ENCODE data around the gene C1orf35. TPM values are rescaled to one million over a fixed set of nuclear protein-coding genes. Genes with fewer than 3 reads are reported as not detected.
A peak's percentile ranks its signal among the peaks of the same experiment; 100 is the strongest.

Gene C1orf35
- total RNA-seq, 1 donor = 5.4 TPM

DNA sequence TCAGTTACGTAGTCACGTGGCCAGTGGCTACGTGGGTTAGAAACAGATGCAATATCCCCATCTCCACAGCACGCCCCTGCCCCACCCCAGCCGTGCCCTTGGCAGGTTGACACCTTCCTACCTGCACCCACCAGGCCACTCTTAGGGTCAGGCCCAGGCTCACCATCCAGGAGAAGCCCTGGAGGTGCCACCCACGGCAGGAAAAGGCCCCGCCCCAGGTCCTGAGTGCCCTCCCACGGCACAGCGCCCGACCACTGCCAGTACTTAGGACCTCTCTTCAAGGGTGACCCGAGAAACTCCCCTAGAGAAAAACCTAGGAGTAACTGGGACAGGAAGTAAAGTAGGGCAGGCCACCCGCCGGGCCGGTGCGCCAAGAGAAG lies 1.5 kb downstream of the C1orf35 start:
- Histone ChIP-seq H3K4me2 (ENCODE audit: insufficient read depth, low read length) (peak overlapping the region; percentile 89), H3K27me3 (ENCODE audit: insufficient read depth, low read length) (no peaks in the 10 kb centered on the region), H3K36me3 (ENCODE audit: insufficient read depth, low read length) (peaks cover 49% of the 10 kb centered on the region), H3K27ac (ENCODE audit: low read depth, low read length) (peak overlapping the region; percentile 12), H2AFZ (ENCODE audit: low read length) (no peak overlapping the region), H3K9me3 (ENCODE audit: low read depth, low read length) (no peaks in the 10 kb centered on the region), H3K4me1 (ENCODE audit: insufficient read depth, low read length) (peaks cover 10% of the 10 kb centered on the region), H3K79me2 (ENCODE audit: insufficient read depth, low read length) (peaks cover 63% of the 10 kb centered on the region), H4K20me1 (ENCODE audit: insufficient read depth, low read length) (peaks cover 47% of the 10 kb centered on the region), H3K4me3 (ENCODE audit: insufficient read depth, low read length) (peak overlapping the region; percentile 96)
- TF ChIP-seq, protein P1, sequence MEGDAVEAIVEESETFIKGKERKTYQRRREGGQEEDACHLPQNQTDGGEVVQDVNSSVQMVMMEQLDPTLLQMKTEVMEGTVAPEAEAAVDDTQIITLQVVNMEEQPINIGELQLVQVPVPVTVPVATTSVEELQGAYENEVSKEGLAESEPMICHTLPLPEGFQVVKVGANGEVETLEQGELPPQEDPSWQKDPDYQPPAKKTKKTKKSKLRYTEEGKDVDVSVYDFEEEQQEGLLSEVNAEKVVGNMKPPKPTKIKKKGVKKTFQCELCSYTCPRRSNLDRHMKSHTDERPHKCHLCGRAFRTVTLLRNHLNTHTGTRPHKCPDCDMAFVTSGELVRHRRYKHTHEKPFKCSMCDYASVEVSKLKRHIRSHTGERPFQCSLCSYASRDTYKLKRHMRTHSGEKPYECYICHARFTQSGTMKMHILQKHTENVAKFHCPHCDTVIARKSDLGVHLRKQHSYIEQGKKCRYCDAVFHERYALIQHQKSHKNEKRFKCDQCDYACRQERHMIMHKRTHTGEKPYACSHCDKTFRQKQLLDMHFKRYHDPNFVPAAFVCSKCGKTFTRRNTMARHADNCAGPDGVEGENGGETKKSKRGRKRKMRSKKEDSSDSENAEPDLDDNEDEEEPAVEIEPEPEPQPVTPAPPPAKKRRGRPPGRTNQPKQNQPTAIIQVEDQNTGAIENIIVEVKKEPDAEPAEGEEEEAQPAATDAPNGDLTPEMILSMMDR (IDR thresholded peaks at IDR 0.05; ENCODE audit: extremely low read depth, low read depth, low read length) = no peak
- peak; percentile 94 for DNase-seq (ENCODE audit: insufficient read length, low spot score, missing footprints)

DNA sequence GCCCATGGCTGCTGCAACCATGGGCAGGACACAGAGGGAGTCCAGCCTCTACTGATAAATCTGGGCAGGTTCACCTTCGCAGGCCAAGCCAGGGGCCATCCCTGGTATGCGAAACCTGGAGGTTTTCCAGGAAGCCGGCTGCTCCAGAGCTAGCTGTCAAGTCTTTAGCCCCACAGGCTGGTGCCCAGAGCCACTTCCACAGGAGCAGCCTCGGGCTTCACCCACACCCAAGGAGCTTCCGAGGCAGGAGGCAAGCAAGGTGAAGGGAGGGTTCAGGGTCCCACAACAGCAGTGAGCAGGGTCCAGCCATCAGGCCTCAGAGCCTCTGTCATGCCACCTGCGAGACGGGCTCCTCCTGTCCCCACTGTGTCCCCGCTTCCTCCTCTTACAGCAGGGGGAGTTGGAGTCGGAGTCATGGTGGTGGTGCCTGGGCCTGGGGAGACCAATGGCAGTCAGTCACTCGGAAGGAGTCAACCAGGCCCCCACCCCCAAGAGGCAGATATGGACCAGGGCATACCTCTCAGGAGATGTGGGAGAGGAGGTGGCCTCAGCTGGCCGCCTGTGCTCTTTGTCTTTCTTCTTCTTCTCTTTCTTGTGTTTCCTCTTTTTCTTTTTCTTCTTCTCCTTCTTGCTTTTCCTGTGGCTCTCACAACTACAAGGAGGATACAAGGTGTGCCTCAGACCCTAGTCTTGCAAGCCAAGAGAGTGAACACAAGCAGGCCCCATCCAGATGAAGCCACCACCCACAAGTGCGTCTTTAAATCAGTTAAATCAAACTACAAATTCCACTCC lies 2.1 kb downstream of the C1orf35 start:
- TF ChIP-seq, protein P1 (IDR thresholded peaks at IDR 0.05; ENCODE audit: extremely low read depth, low read depth, low read length) = no peak
- peaks cover 53% of the 10 kb centered on the region for H4K20me1 ChIP-seq (ENCODE audit: insufficient read depth, low read length)
- H3K27me3 ChIP-seq (ENCODE audit: insufficient read depth, low read length) = no peaks in the 10 kb centered on the region
- DNase-seq (ENCODE audit: insufficient read length, low spot score, missing footprints) = peak; percentile 83
- peaks cover 13% of the 10 kb centered on the region for H3K4me1 ChIP-seq (ENCODE audit: insufficient read depth, low read length)
- peak overlapping the region; percentile 89 for H3K4me2 ChIP-seq (ENCODE audit: insufficient read depth, low read length)
- peaks cover 49% of the 10 kb centered on the region for H3K36me3 ChIP-seq (ENCODE audit: insufficient read depth, low read length)
- H3K9me3 ChIP-seq (ENCODE audit: low read depth, low read length) = no peaks in the 10 kb centered on the region
- H2AFZ ChIP-seq (ENCODE audit: low read length) = no peak overlapping the region
- peaks cover 68% of the 10 kb centered on the region for H3K79me2 ChIP-seq (ENCODE audit: insufficient read depth, low read length)
- H3K27ac ChIP-seq (ENCODE audit: low read depth, low read length) = no peak overlapping the region
- no peak overlapping the region for H3K4me3 ChIP-seq (ENCODE audit: insufficient read depth, low read length)

GRCh38 chr1:228099331-228099732 lies 3.8 kb downstream of the C1orf35 start:
- Histone ChIP-seq H3K4me3 (ENCODE audit: insufficient read depth, low read length) (no peak overlapping the region), H3K9me3 (ENCODE audit: low read depth, low read length) (no peaks in the 10 kb centered on the region), H3K27ac (ENCODE audit: low read depth, low read length) (no peak overlapping the region), H3K36me3 (ENCODE audit: insufficient read depth, low read length) (peaks cover 51% of the 10 kb centered on the region), H3K79me2 (ENCODE audit: insufficient read depth, low read length) (peaks cover 85% of the 10 kb centered on the region), H3K4me1 (ENCODE audit: insufficient read depth, low read length) (peaks cover 20% of the 10 kb centered on the region), H3K4me2 (ENCODE audit: insufficient read depth, low read length) (no peak overlapping the region), H4K20me1 (ENCODE audit: insufficient read depth, low read length) (peaks cover 70% of the 10 kb centered on the region), H2AFZ (ENCODE audit: low read length) (no peak overlapping the region), H3K27me3 (ENCODE audit: insufficient read depth, low read length) (no peaks in the 10 kb centered on the region)
- peak; percentile 58 for DNase-seq (ENCODE audit: insufficient read length, low spot score, missing footprints)
- TF ChIP-seq, protein P1 (IDR thresholded peaks at IDR 0.05; ENCODE audit: extremely low read depth, low read depth, low read length) = no peak

DNA sequence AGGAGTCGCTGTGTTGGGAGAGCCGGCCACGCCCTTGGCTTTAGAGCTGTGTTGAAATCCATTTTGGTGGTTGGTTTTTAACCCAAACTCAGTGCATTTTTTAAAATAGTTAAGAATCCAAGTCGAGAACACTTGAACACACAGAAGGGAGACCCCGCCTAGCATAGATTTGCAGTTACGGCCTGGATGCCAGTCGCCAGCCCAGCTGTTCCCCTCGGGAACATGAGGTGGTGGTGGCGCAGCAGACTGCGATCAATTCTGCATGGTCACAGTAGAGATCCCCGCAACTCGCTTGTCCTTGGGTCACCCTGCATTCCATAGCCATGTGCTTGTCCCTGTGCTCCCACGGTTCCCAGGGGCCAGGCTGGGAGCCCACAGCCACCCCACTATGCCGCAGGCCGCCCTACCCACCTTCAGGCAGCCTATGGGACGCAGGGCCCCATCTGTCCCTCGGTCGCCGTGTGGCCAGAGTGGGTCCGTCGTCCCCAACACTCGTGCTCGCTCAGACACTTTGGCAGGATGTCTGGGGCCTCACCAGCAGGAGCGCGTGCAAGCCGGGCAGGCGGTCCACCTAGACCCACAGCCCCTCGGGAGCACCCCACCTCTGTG lies 4.7 kb downstream of the C1orf35 start:
- Histone ChIP-seq H4K20me1 (ENCODE audit: insufficient read depth, low read length) (peaks cover 79% of the 10 kb centered on the region), H3K27me3 (ENCODE audit: insufficient read depth, low read length) (no peaks in the 10 kb centered on the region), H3K4me1 (ENCODE audit: insufficient read depth, low read length) (peaks cover 11% of the 10 kb centered on the region), H2AFZ (ENCODE audit: low read length) (no peak overlapping the region), H3K4me2 (ENCODE audit: insufficient read depth, low read length) (no peak overlapping the region), H3K27ac (ENCODE audit: low read depth, low read length) (no peak overlapping the region), H3K79me2 (ENCODE audit: insufficient read depth, low read length) (peaks cover 94% of the 10 kb centered on the region), H3K36me3 (ENCODE audit: insufficient read depth, low read length) (peaks cover 56% of the 10 kb centered on the region), H3K9me3 (ENCODE audit: low read depth, low read length) (no peaks in the 10 kb centered on the region), H3K4me3 (ENCODE audit: insufficient read depth, low read length) (no peak overlapping the region)
- TF ChIP-seq, protein P1 (IDR thresholded peaks at IDR 0.05; ENCODE audit: extremely low read depth, low read depth, low read length) = no peak
- no peak for DNase-seq (ENCODE audit: insufficient read length, low spot score, missing footprints)

Data from osteoblast (primary cell).